ENCODE results near the gene APOL6.
"Not testable (repeated sequence)": the region's sequence is repeated elsewhere in the genome, so short reads cannot be mapped to it uniquely, and the experiment has no call there.

The APOL6 gene

GRCh38 chr22:35681454-35682052 lies 33.3 kb downstream of the APOL6 start:
- DNase-seq: no peak

DNA sequence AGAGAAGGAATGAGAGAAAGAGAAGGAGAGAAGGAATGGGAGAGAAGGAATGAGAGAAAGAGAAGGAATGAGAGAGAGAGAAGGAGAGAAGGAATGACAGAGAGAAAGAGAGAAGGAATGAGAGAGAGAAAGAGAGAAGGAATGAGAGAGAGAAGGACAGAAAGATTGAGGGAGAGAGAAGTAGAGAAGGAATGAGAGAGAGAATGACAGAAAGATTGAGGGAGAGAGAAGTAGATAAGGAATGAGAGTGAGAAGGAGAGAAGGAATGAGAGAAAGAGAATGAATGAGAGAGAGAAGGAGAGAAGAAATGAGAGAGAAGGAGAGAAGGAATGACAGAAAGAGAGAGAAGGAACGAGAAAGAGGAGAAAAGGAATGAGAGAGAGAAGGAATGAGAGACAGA lies 35.3 kb downstream of the APOL6 start:
- no peak for DNase-seq

DNA sequence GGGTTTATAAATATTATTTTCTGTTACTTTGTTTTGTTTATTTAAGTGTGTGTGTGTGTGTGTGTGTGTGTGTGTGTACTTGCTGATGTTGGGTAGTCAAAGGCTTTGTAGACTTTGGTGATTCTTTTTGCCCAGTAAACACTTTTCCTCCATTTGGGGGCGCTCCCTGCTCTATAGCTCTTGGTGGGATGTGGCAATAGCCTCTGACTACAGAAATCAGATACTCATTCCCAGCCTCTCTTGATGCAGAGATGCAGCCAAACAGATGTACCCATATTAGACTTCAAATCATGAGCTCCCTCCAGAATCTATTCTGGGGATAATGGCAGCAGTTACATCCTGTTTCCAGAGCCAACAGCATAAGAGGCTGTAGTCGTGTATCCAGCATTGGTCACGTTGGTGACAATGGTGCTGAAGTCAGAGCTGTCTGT lies 36.0 kb downstream of the APOL6 start:
- DNase-seq: peak; percentile 55

DNA sequence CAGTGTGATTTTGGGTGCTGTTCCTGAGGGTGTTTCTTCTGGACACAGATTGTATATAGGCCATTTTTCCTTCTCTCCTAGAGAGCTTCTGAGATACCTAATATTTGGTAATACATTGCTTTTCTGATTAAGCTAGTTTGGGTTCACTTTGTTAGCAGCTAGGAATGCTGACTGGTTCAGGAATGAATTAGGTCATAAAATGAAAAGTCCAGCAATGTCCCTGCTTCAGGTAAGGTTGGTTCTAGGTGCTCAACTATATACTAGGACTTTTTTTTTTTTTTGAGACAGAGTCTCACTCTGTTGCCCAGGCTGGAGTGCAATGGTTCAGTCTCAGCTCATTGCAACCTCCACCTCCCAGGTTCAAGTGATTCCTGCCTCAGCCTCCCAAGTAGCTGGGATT lies 36.5 kb downstream of the APOL6 start:
- no peak for DNase-seq

GRCh38 chr22:35685731-35686130 lies 37.5 kb downstream of the APOL6 start:
- DNase-seq: no peak

GRCh38 chr22:35686298-35686697 lies 38.1 kb downstream of the APOL6 start:
- no peak for DNase-seq

- DNase-seq: no peak
Observed at GRCh38 chr22:35687461-35687860, 39.2 kb downstream of the APOL6 start.

DNA sequence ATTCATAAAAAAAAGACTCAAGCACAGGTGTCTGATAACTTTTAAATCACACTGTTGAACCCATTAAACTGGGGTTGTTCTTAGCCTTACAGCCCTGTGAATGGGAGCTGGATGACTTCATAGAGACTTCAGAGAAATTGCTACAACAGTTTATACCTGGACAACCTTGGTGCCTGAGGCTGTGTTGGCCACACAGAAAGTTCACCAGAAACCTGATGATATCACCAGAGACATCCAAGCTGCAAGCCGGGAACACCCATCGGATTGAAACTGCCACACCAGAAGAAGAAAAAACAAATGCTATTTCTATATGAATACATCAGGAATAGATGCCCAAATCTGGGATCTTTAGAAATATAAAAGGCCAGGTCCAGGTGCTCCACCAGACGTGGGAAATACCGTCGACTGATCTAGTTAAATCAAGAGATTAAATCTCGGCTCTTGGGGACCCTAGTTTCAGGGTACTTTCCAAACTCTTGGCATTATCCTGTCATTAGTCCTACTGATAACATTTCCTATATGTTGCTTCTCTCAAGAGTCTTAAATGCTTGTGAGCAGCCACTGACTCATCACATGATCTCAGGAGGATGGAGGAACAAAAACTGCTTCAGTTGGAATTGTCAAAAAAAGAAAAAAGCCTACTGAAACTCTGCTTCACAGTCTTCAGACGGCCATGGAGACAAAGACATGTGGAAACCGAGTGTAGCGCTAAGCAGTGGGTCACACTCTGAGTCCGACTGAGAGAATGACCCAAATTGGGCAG lies 40.8 kb downstream of the APOL6 start:
- no peak for DNase-seq

GRCh38 chr22:35690001-35690400 lies 41.8 kb downstream of the APOL6 start:
- peak; percentile 29 for DNase-seq

DNA sequence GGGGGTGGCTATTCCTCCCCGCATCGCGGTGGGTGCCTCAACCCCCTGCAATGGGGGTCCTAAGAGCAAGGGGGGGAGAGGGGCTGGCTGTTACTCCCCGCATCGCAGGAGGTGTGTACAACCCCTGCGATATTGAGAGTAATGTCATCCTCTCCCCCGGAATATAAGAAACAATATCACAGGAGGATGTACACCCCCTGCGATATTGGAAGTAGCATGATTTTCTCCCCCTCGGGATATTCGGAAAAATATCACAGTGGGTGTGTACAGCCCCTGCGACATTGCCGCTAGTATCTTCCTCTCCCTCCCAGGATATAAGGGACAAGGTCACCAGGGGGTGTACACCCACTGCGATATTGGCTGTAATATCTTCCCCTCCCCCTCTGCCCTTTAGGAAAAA lies 47.0 kb downstream of the APOL6 start:
- DNase-seq: no peak

DNA sequence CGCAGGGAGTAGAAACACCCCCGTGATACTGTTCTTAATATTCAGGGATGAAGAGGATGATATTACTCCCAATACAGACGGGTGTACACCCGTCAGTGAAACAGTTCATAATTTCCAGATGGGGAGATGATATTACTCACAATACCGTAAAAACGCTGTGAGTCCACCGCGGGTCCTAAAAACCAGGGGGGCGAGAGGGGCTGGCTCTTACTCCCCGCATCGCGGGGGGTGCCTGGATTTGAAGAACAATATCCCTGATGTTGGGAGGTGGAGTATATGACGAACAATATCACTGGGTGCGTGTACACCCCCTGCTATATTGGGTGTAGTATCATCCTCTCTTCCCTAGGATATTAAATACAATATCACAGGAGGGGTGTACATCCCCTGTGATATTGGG lies 48.9 kb downstream of the APOL6 start:
- DNase-seq: no peak

DNA sequence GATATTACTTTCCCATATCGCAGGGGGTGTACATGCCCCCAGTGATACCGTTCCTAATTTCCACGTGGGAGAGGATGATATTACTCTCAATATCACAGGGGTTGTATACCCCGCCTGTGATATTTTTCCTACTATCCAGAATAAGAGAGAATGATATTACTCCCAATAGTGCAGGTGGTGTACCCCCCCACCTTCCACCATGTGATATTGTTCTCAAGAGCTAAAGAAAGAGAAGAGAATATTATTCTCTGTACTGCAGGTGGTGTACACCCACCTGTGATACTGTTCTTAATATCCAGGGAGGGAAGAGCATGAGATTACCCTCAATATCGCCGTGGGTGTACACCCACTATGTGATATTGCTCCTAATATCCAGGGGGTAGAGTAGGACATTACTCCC lies 51.6 kb downstream of the APOL6 start:
- DNase-seq: not testable (repeated sequence)

DNA sequence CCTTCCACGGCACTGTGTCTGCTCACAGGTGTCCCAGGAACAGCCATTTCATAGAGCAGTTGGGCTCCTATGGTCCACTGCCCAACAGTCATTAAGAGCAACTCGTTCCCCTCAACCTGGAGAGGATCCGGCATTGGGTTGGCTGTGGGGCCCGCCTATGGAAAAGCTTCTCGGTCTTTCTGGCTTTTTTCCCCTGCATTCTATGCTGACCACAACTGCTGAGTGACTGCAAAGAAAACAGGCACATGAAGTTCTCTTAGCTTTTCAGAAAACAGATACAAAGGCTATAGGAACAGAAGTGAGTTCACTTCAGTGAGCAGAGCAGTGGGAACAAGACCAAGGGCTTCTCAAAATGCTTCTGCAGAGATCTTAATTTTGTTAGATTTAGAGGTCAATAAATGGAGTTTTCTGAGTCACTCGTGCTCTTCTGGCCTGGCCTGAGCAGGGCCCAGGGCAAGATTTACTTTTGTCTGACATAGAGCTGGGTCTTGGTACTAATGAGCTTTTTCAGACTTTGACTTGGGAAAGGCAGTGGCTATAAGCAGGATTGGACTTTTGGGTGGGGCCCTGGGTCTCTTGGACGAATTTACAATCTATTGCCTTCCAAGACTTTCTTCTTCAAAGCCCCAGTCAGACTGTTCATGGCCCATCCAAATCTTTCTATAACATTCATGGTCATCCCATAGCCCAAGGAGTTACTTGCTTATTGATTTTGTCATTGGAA lies 55.8 kb downstream of the APOL6 start:
- no peak for DNase-seq

GRCh38 chr22:35705141-35705540 lies 56.9 kb downstream of the APOL6 start:
- DNase-seq: no peak

- DNase-seq: no peak
Observed at GRCh38 chr22:35708453-35708852, 60.2 kb downstream of the APOL6 start.

DNA sequence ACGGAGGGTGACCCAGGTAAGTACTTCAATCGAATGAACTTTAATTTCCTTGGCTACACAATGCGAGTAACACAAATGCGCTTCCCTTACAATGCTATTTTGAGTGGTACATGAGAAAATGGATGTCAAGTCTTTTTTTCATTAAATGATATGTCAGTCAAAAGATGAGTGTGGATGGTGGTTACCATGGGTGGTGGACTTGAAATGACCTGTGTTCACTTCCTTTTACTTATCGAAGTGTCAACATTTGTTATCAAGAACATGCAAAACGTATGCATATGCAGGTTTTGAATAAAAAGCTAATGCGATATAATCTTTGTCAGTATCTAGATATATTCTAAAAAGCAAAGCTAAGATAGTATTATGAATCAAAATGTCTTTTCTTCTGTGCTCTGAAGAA lies 60.7 kb downstream of the APOL6 start:
- no peak for DNase-seq

GRCh38 chr22:35711336-35711735 lies 63.1 kb downstream of the APOL6 start:
- no peak for DNase-seq

DNA sequence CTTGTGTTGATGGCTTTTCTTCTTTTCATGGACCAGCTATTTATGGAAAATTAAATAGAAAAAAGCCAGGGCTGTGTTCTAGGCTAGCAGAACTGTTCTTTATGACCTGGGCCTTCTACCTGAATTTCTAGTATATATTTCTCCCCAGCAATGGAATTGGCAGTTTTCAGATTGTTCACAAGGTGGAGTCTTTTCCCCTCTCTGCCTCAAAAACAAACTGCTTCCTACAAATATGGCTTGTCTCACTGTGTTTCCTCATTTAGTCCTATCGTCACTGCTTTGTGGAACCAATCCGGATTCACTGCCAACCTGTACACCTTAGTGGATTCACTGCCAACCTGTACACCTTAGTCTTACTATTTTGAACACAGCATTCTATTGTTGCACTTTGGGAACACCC lies 64.4 kb downstream of the APOL6 start:
- DNase-seq: peak; percentile 35

DNA sequence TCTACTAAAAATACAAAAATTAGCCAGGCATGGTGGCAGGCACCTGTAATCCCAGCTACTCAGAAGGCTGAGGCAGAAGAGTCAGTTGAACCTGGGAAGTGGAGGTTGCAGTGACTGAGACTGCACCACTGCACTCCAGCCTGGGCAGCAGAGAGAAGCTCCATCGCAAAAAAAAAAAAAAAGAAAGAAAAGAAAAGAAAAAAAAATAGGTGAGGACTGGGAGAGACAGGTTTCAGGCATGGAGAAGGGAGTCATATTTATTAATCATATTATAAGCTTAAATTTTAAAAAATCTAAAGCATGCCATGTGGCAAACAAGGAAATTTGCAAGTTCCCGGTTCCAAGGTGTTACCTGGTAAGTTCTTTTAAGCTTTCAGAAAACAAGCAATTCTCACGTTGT lies 69.3 kb downstream of the APOL6 start, which contains the start of gene APOL5:
Gene APOL5 (plus strand): TSS at position 301 of the 400 bp plus-strand sequence. CDS start 0 bp downstream, at position 301.
- no peak for DNase-seq
